ENCODE measurements around the gene ELOVL7. TPM values are rescaled to one million over a fixed set of nuclear protein-coding genes. Genes with fewer than 3 reads are reported as not detected.
"Not testable (repeated sequence)": the region's sequence is repeated elsewhere in the genome, so short reads cannot be mapped to it uniquely, and the experiment has no call there.

Gene ELOVL7
- polyA plus RNA-seq, 2 of the 4 experiments (the other 2 are of a cell fraction) = 8.3 to 12.3 TPM

GRCh38 chr5:60718166-60718892, 125.7 kb downstream of the ELOVL7 start:
- ChIA-PET CTCF (interaction anchor here (0.6 to 1.5 kb wide), 4 partner anchors 8 to 936 kb away, joined by 3 to 10 read pairs (median 4); partner anchors contain the start of gene DEPDC1B), POLR2A (interaction anchor here (0.6 kb wide), 1 partner anchor 189 kb away, joined by 5 read pairs; no protein-coding TSS in a partner anchor)
- DNase-seq (ENCODE audit: low read depth in 1 of 2, low spot score in 1 of 2) = no peak
- Histone ChIP-seq H3K4me3 (no peak overlapping the region), H3K9me3 (peaks cover 4% of the 10 kb centered on the region; the same call in 2 of the 3 replicates), H3K4me2 (no peak overlapping the region), H3K4me1 (no peaks in the 10 kb centered on the region), H3K27ac (no peak overlapping the region)
- no peak for ATAC-seq
- WGBS (ENCODE audit: missing lambda C conversion rate) = 79% methylated on average over 3 of the region's 3 CpGs
- TF ChIP-seq ATOH8 (CRISPR knock-in tag; IDR thresholded peaks at IDR 0.05; ENCODE audit: low read depth) (no peak), ZC3H11A (IDR thresholded peaks at IDR 0.05) (peak; percentile 59)
- no peak for FAIRE-seq

- POLR2A ChIA-PET; H3K27ac ChIP-seq; DNase-seq (ENCODE audit: low read depth in 1 of 2, low spot score in 1 of 2); H3K9me3 ChIP-seq; FAIRE-seq; H3K4me1 ChIP-seq; H3K4me2 ChIP-seq; ATAC-seq; H3K4me3 ChIP-seq: not testable (repeated sequence)
- WGBS (ENCODE audit: missing lambda C conversion rate) = 31% methylated on average over 3 of the region's 3 CpGs
- CTCF ChIA-PET = interaction anchor here (1.0 to 1.1 kb wide), 2 partner anchors 11 to 16 kb away, joined by 4 to 6 read pairs; partner anchors contain the start of gene DEPDC1B
Observed at GRCh38 chr5:60715201-60715928, 128.7 kb downstream of the ELOVL7 start.

GRCh38 chr5:60712950-60713349, 131.1 kb downstream of the ELOVL7 start:
- 53% methylated on average over 5 of the region's 5 CpGs for WGBS (ENCODE audit: missing lambda C conversion rate)
- Histone ChIP-seq H3K27ac (no peak overlapping the region), H3K4me3 (no peak overlapping the region), H3K4me2 (no peak overlapping the region), H3K9me3 (peaks cover 4% of the 10 kb centered on the region; the same call in 2 of the 3 replicates), H3K4me1 (no peaks in the 10 kb centered on the region)
- DNase-seq (ENCODE audit: low read depth in 1 of 2, low spot score in 1 of 2) (no peak), FAIRE-seq (no peak), ATAC-seq (no peak)
- TF ChIP-seq MAFK (IDR thresholded peaks at IDR 0.05; ENCODE audit: partially characterized antibody) = no peak
- TF ChIP-seq KDM5A (IDR thresholded peaks at IDR 0.05) = no peak
- TF ChIP-seq CEBPB (IDR thresholded peaks at IDR 0.05) = no peak
- TF ChIP-seq CHD4 (IDR thresholded peaks at IDR 0.05; ENCODE audit: borderline replicate concordance) = no peak
- no peak for TF ChIP-seq POLR2AphosphoS2 (conservative IDR thresholded peaks at IDR 0.05; ENCODE audit: low read length)
- TF ChIP-seq SMC3 (IDR thresholded peaks at IDR 0.05) = no peak
- TF ChIP-seq POLR2A (IDR thresholded peaks at IDR 0.05; ENCODE audit: low read length) = no peak
- TF ChIP-seq HOXB5 (CRISPR knock-in tag; IDR thresholded peaks at IDR 0.05) = no peak
- ChIA-PET POLR2A (no interaction called here), CTCF (interaction anchor here (1.3 kb wide), 1 partner anchor 22 kb away, joined by 3 read pairs; no protein-coding TSS in a partner anchor)

GRCh38 chr5:60711892-60712291, 132.2 kb downstream of the ELOVL7 start:
- H3K27ac ChIP-seq; H3K4me1 ChIP-seq; ATAC-seq; POLR2A ChIA-PET; H3K4me2 ChIP-seq; H3K4me3 ChIP-seq; DNase-seq (ENCODE audit: low read depth in 1 of 2, low spot score in 1 of 2); FAIRE-seq; H3K9me3 ChIP-seq: not testable (repeated sequence)
- WGBS (ENCODE audit: missing lambda C conversion rate) = 34% methylated on average over 2 of the region's 3 CpGs
- CTCF ChIA-PET = interaction anchor here (0.7 kb wide), 1 partner anchor 317 kb away, joined by 3 read pairs; no protein-coding TSS in a partner anchor

- ATAC-seq = no peak
- TF ChIP-seq HEYL (CRISPR knock-in tag; IDR thresholded peaks at IDR 0.05) = no peak
- no peak for TF ChIP-seq TFCP2L1 (CRISPR knock-in tag; IDR thresholded peaks at IDR 0.05)
- TF ChIP-seq ZSCAN20 (CRISPR knock-in tag; IDR thresholded peaks at IDR 0.05) = no peak
- no peak for TF ChIP-seq CEBPB (IDR thresholded peaks at IDR 0.05)
- TF ChIP-seq RAD21 (conservative IDR thresholded peaks at IDR 0.05 in 1 of 2, IDR thresholded peaks at IDR 0.05 in 1 of 2) = peak in 1 of 2 experiments; percentile 18; a peak in 1 of 5 replicates
- TF ChIP-seq PBX3 (IDR thresholded peaks at IDR 0.05) = no peak
- TF ChIP-seq HOXA7 (CRISPR knock-in tag; IDR thresholded peaks at IDR 0.05) = no peak
- no peak for TF ChIP-seq POLR2A (IDR thresholded peaks at IDR 0.05; ENCODE audit: low read length)
- TF ChIP-seq NPAS2 (CRISPR knock-in tag; IDR thresholded peaks at IDR 0.05; ENCODE audit: borderline replicate concordance) = no peak
- no peak overlapping the region for H3K4me3 ChIP-seq
- H3K9me3 ChIP-seq = peaks cover 4% of the 10 kb centered on the region; the same call in 1 of the 3 replicates
- H3K27ac ChIP-seq = no peak overlapping the region
- no peak for DNase-seq (ENCODE audit: low read depth in 1 of 2, low spot score in 1 of 2)
- H3K4me2 ChIP-seq = no peak overlapping the region
- WGBS (ENCODE audit: missing lambda C conversion rate) = 36% methylated on average over 3 of the region's 3 CpGs
- H3K4me1 ChIP-seq = no peaks in the 10 kb centered on the region
- CTCF ChIA-PET = interaction anchor here (1.0 to 2.3 kb wide), 2 partner anchors 11 to 18 kb away, joined by 3 to 10 read pairs; partner anchors contain the start of gene DEPDC1B
- POLR2A ChIA-PET = no interaction called here
- FAIRE-seq = no peak
Observed at GRCh38 chr5:60710362-60710761, 133.7 kb downstream of the ELOVL7 start.

Measured in A549 (cell line).